Neural crest cell (in vitro differentiated cells): ENCODE measurements around the gene MTHFD1L. TPM values are rescaled to one million over a fixed set of nuclear protein-coding genes. Genes with fewer than 3 reads are reported as not detected.
"Not testable (repeated sequence)": the region's sequence is repeated elsewhere in the genome, so short reads cannot be mapped to it uniquely, and the experiment has no call there.

ENCODE experiments used
- DNase-seq: peaks from one replicate; pipeline ENCODE4 v3.0.0; 2021; ENCODE audit warnings: low read depth, mixed read lengths, low spot score
- H3K27ac Mint-ChIP-seq: one replicate; pipeline ENCODE4 v1.8.0; 2021; ENCODE audit warnings: mild to moderate bottlenecking, mixed read lengths; ENCODE audit not compliant: unreplicated experiment
- H3K27me3 Mint-ChIP-seq: 2 replicates; pipeline ENCODE4 v1.8.0; 2021; ENCODE audit warnings: low read depth, mild to moderate bottlenecking, mixed read lengths
- H3K36me3 Mint-ChIP-seq: 2 replicates; pipeline ENCODE4 v1.8.0; 2021; ENCODE audit warnings: low read depth, mild to moderate bottlenecking, mixed read lengths
- H3K4me1 Mint-ChIP-seq: 2 replicates; pipeline ENCODE4 v1.8.0; 2021; ENCODE audit warnings: mixed read lengths
- H3K4me3 Mint-ChIP-seq: one replicate; pipeline ENCODE4 v1.8.0; 2021; ENCODE audit warnings: mild to moderate bottlenecking, mixed read lengths
- H3K9me3 Mint-ChIP-seq: 2 replicates; pipeline ENCODE4 v1.8.0; 2021; ENCODE audit warnings: mixed read lengths
- CTCF ChIP-seq: fragments of 200-600 bp; sonication (generic); conservative IDR thresholded peaks from 2 replicates; pipeline ENCODE4 v1.5.0; 2021; ENCODE audit warnings: antibody characterized with exemption, mild to moderate bottlenecking
- total RNA-seq: library from RNA; stranded (reverse); gene quantifications from 2 replicates; pipeline ENCODE4 v1.2.1, GENCODE V29; 2021

Gene MTHFD1L
- total RNA-seq, 1 donor from 2014 or later = 71.3 TPM

GRCh38 chr6:151075930-151076555, 210.5 kb downstream of the MTHFD1L start:
- Mint-ChIP-seq H3K9me3 (peaks cover 18% of the 10 kb centered on the region), H3K4me3 (no peak overlapping the region), H3K27ac (no peak overlapping the region), H3K36me3 (peaks cover 46% of the 10 kb centered on the region), H3K27me3 (no peaks in the 10 kb centered on the region), H3K4me1 (peaks cover 9% of the 10 kb centered on the region)
- TF ChIP-seq CTCF = no peak
- DNase-seq = no peak

GRCh38 chr6:151078655-151079054, 213.2 kb downstream of the MTHFD1L start:
- peaks cover 18% of the 10 kb centered on the region for H3K9me3 Mint-ChIP-seq
- DNase-seq = no peak
- no peak overlapping the region for H3K27ac Mint-ChIP-seq
- H3K4me1 Mint-ChIP-seq = peaks cover 20% of the 10 kb centered on the region
- peaks cover 39% of the 10 kb centered on the region for H3K36me3 Mint-ChIP-seq
- no peak overlapping the region for H3K4me3 Mint-ChIP-seq
- TF ChIP-seq CTCF = no peak
- H3K27me3 Mint-ChIP-seq = no peaks in the 10 kb centered on the region

- Mint-ChIP-seq H3K9me3 (peaks cover 5% of the 10 kb centered on the region), H3K4me1 (peaks cover 20% of the 10 kb centered on the region), H3K27me3 (no peaks in the 10 kb centered on the region), H3K4me3 (no peak overlapping the region), H3K27ac (no peak overlapping the region), H3K36me3 (peaks cover 17% of the 10 kb centered on the region)
- no peak for DNase-seq
- no peak for TF ChIP-seq CTCF
Measured at GRCh38 chr6:151081656-151082055, 216.2 kb downstream of the MTHFD1L start.

DNA sequence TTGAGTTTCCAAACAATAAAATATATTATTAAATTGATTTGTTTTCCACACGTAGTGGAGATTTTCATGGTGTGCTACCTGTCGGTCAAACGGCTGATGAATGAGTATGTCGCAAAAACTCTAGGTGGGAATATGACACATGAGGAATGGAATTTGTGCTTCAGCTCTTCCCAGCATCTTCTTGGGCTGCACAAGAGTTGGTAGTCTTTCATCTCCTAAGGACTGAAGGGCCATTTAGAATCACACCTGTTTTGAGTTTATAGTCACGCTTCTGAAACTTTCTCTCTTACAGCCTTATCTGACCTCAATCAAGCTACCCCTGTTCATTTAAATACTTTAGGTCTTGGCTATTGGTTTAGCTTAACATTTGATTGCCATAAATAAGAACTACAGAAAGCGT, 216.6 kb downstream of the MTHFD1L start:
- no peaks in the 10 kb centered on the region for H3K27me3 Mint-ChIP-seq
- H3K9me3 Mint-ChIP-seq = peaks cover 3% of the 10 kb centered on the region
- DNase-seq = no peak
- no peak for TF ChIP-seq CTCF
- peak overlapping the region; percentile 11 for H3K27ac Mint-ChIP-seq
- no peak overlapping the region for H3K4me3 Mint-ChIP-seq
- H3K36me3 Mint-ChIP-seq = peaks cover 14% of the 10 kb centered on the region
- peaks cover 20% of the 10 kb centered on the region for H3K4me1 Mint-ChIP-seq

DNA sequence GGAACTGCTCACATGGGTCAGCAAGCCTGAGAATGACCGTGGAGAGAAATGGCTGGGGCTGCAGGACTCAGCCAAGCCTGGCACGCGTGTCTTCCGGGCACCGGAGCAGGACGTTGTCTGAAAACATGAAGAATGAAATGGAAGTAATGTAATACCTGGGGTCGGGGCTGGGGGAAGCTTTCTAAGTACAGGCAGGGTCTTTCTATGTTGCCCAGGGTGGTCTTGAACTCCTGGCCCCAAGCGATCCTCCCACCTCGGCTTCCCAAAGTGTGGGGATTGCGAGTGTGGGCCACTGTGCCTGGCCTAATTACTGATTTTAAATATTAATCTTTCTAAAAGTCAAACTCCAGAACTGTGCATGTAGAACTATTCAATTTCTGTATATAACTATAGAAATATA, 218.8 kb downstream of the MTHFD1L start:
- Mint-ChIP-seq H3K4me3 (no peak overlapping the region), H3K27me3 (no peaks in the 10 kb centered on the region), H3K27ac (peak overlapping the region; percentile 67), H3K4me1 (peaks cover 31% of the 10 kb centered on the region), H3K36me3 (peaks cover 8% of the 10 kb centered on the region), H3K9me3 (no peaks in the 10 kb centered on the region)
- no peak for TF ChIP-seq CTCF
- DNase-seq = no peak

- peaks cover 19% of the 10 kb centered on the region for H3K4me1 Mint-ChIP-seq
- H3K27ac Mint-ChIP-seq, H3K9me3 Mint-ChIP-seq, H3K27me3 Mint-ChIP-seq, H3K4me3 Mint-ChIP-seq, H3K36me3 Mint-ChIP-seq, DNase-seq: not testable (repeated sequence)
Measured at GRCh38 chr6:151087055-151087454, 221.6 kb downstream of the MTHFD1L start.
